Activated CD8-positive, alpha-beta T cell treated with anti-CD3 and anti-CD28 coated beads for 36 hours (primary cell): Measurements from ENCODE around the gene QSOX2. TPM values are rescaled to one million over a fixed set of nuclear protein-coding genes. Genes with fewer than 3 reads are reported as not detected.

Source experiments
- ATAC-seq: fragments of 200-7000 bp; cut with Tn5 transposase; one replicate; pipeline ENCODE4 v1.10.0; 2021; ENCODE audit warnings: mild to moderate bottlenecking, moderate library complexity
- CTCF ChIA-PET: fragments of 350-600 bp; sonication (Branson Sonifier 250); formaldehyde crosslinking; loops from one replicate; lab custom pipeline; 2021; ENCODE audit warnings: antibody characterized with exemption; lab: Charles Lee
- POLR2A ChIA-PET: fragments of 350-600 bp; sonication (Branson Sonifier 250); formaldehyde crosslinking; loops from one replicate; lab custom pipeline; 2021; ENCODE audit warnings: antibody characterized with exemption; lab: Charles Lee
- DNase-seq: peaks from one replicate; pipeline ENCODE4 v3.0.0-alpha.2; 2020
- H3K27ac Mint-ChIP-seq: one replicate; pipeline ENCODE4 v1.8.0; 2021; ENCODE audit warnings: mild to moderate bottlenecking, mixed read lengths
- H3K27me3 Mint-ChIP-seq: one replicate; pipeline ENCODE4 v1.8.0; 2021; ENCODE audit warnings: mixed read lengths
- H3K36me3 Mint-ChIP-seq: one replicate; pipeline ENCODE4 v1.8.0; 2021; ENCODE audit warnings: low read depth, mixed read lengths
- H3K4me1 Mint-ChIP-seq: one replicate; pipeline ENCODE4 v1.8.0; 2021; ENCODE audit warnings: low read depth, mixed read lengths
- H3K4me3 Mint-ChIP-seq: one replicate; pipeline ENCODE4 v1.8.0; 2021; ENCODE audit warnings: mild to moderate bottlenecking, moderate library complexity, mixed read lengths
- H3K9me3 Mint-ChIP-seq: one replicate; pipeline ENCODE4 v1.8.0; 2021; ENCODE audit warnings: mixed read lengths
- CTCF ChIP-seq: fragments of 200-600 bp; IDR thresholded peaks from one replicate; pipeline ENCODE4 v1.8.0; 2022; ENCODE audit warnings: antibody characterized with exemption, mild to moderate bottlenecking
- intact Hi-C: fragments of 100-400 bp; cut with micrococcal nuclease; formaldehyde crosslinking; loops from one replicate; pipeline ENCODE4 v1.10.0; 2022
- total RNA-seq, 2 experiments: library from RNA; stranded (reverse); gene quantifications; one replicate each; pipeline ENCODE4 v1.2.3, GENCODE V29; 2021

QSOX2 gene
- total RNA-seq, 2 experiments from 2014 or later: 21.0 to 21.5 TPM

GRCh38 chr9:136258299-136258625 is 12.7 kb upstream of the QSOX2 start:
- POLR2A ChIA-PET: no interaction called here
- H3K9me3 Mint-ChIP-seq: no peaks in the 10 kb centered on the region
- CTCF ChIA-PET: no interaction called here
- H3K4me1 Mint-ChIP-seq: no peaks in the 10 kb centered on the region
- no peaks in the 10 kb centered on the region for H3K36me3 Mint-ChIP-seq
- intact Hi-C loops: no loop called here
- DNase-seq (no peak), ATAC-seq (no peak)
- no peak for TF ChIP-seq CTCF
- H3K27me3 Mint-ChIP-seq: no peaks in the 10 kb centered on the region
- no peak overlapping the region for H3K4me3 Mint-ChIP-seq
- H3K27ac Mint-ChIP-seq: no peak overlapping the region

- POLR2A ChIA-PET: no interaction called here
- no peaks in the 10 kb centered on the region for H3K9me3 Mint-ChIP-seq
- no peaks in the 10 kb centered on the region for H3K27me3 Mint-ChIP-seq
- no peaks in the 10 kb centered on the region for H3K4me1 Mint-ChIP-seq
- ATAC-seq (no peak), DNase-seq (no peak)
- CTCF ChIA-PET: interaction anchor here (1.3 to 1.6 kb wide), 2 partner anchors 10 to 27 kb away, joined by 5 read pairs; no protein-coding TSS in a partner anchor
- H3K4me3 Mint-ChIP-seq: no peak overlapping the region
- intact Hi-C loops: no loop called here
- no peak for TF ChIP-seq CTCF
- no peak overlapping the region for H3K27ac Mint-ChIP-seq
- no peaks in the 10 kb centered on the region for H3K36me3 Mint-ChIP-seq
These were observed 12.0 kb upstream of the QSOX2 start for GRCh38 chr9:136257381-136258298.

GRCh38 chr9:136255896-136256890 is 10.6 kb upstream of the QSOX2 start:
- POLR2A ChIA-PET: no interaction called here
- Mint-ChIP-seq H3K4me3 (no peak overlapping the region), H3K36me3 (no peaks in the 10 kb centered on the region), H3K27ac (no peak overlapping the region), H3K4me1 (no peaks in the 10 kb centered on the region), H3K9me3 (no peaks in the 10 kb centered on the region), H3K27me3 (no peaks in the 10 kb centered on the region)
- DNase-seq (no peak), ATAC-seq (no peak)
- intact Hi-C loops: no loop called here
- TF ChIP-seq CTCF: no peak
- CTCF ChIA-PET: interaction anchor here (1.3 to 1.6 kb wide), 2 partner anchors 11 to 28 kb away, joined by 5 read pairs; no protein-coding TSS in a partner anchor

GRCh38 chr9:136255166-136255538 is 9.5 kb upstream of the QSOX2 start:
- Mint-ChIP-seq H3K9me3 (no peaks in the 10 kb centered on the region), H3K27ac (no peak overlapping the region), H3K36me3 (no peaks in the 10 kb centered on the region), H3K27me3 (no peaks in the 10 kb centered on the region), H3K4me3 (no peak overlapping the region), H3K4me1 (no peaks in the 10 kb centered on the region)
- DNase-seq (peak; percentile 56), ATAC-seq (peak; percentile 60)
- ChIA-PET POLR2A (no interaction called here), CTCF (no interaction called here)
- intact Hi-C loops: no loop called here
- no peak for TF ChIP-seq CTCF
